Measurements from ENCODE around the gene EEF2K.
"Not testable (repeated sequence)": the region's sequence is repeated elsewhere in the genome, so short reads cannot be mapped to it uniquely, and the experiment has no call there.

Gene EEF2K

GRCh38 chr16:22190081-22190775 lies 15.8 kb upstream of the EEF2K start:
- peak; percentile 100 for DNase-seq

GRCh38 chr16:22190776-22191531 lies 15.1 kb upstream of the EEF2K start:
- DNase-seq: peak; percentile 100

GRCh38 chr16:22191532-22192260 lies 14.4 kb upstream of the EEF2K start:
- peak; percentile 46 for DNase-seq

DNA sequence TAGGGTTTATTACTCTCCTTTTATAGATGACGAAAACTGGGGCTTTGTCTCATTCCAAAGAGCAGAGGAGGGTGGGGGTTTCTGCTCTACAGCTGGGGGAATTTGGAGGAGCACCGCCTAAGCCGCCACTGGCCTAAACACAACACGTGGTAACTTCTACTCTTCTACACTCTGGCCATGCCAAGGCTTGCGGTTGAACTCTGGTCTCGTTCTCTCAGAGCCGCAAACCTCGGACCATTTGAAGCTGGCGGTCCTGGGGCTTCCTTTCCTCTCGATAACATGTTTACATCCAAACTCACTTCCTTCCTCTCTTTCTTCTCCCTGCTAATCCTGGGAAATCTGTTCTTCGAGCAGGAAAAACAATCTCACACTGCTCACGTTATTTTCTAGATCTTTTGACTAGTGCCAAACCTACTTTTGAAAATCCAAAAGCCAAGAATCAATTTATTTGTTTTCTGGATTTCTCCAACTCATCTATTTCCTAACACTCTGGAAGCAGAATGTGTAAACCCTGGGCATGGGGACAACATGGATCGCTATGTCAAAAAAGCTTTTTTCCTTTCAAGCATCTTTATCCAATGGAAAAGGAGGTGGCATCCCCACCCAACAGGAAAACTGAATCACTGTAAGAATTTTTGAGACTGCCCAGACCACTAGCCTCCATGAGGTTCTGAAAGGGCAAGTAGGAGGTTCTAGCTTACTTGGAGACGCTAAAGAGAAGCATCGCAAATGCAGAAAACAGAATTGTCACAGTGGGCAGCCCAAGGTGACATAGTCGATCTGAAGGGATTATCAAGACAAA lies 13.6 kb upstream of the EEF2K start:
- peak; percentile 75 for DNase-seq

DNA sequence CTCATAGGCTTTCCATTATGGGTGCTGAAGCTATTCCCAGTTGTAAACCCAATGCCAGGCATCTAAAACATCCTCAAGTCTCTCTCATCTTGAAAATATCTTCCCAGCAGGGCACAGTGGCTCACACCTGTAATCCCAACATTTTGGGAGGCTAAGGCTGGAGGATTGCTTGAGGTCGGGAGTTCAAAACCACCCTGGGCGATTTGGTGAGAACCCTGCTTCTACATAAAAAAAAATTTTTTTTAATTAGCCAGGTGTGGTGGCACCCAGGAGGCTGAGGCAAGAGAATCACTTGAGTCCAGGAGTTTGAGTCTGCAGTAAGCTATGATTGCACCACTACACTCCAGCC lies 13.0 kb upstream of the EEF2K start:
- DNase-seq: no peak

DNA sequence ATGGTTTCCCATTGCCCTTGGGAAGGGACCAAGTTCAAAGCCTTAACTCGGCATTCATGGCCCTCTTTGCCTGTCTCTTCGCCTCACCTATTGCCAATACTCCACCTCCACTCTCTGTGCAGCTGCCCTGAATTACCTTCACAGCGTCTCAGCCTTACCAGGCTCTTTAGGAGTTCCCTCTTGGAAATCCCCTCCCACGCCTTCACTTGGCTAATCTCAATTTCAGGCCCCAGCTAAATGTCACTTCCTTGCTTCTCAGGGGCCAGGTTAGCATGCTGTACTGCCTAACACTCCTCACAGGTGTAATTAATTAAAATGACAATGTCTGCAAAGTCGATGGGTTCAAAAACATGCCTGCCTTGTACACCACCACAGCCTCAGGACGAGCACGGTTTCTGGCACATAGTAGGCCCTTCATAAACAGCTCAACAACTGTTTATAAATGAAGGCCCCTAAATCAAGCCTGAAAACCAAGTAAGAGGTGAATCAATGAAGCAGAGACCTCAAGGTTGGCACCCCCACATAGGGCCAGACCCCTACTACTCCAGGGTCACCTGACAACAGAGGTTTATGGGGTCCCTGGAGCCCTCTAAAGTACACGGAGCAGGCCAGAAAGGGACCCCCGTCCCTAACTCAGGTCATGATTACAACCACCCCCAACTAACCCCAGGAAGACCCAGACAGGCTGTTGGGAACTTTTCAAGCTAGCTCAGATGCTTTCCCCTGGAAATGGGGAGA lies 11.2 kb upstream of the EEF2K start:
- DNase-seq: peak; percentile 12

DNA sequence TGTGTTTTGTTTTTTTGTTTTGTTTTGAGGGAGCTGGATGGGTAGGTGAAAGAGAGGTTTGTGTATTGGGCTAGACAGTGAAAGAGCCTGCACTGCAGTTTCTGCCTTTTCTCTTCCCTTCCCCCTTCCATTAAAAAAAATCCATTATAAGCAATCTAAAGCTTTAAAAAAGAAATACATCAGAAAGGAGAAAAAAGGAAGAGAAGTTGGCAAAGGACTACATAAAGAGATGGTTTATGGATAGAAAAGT lies 10.7 kb upstream of the EEF2K start:
- no peak for DNase-seq

DNA sequence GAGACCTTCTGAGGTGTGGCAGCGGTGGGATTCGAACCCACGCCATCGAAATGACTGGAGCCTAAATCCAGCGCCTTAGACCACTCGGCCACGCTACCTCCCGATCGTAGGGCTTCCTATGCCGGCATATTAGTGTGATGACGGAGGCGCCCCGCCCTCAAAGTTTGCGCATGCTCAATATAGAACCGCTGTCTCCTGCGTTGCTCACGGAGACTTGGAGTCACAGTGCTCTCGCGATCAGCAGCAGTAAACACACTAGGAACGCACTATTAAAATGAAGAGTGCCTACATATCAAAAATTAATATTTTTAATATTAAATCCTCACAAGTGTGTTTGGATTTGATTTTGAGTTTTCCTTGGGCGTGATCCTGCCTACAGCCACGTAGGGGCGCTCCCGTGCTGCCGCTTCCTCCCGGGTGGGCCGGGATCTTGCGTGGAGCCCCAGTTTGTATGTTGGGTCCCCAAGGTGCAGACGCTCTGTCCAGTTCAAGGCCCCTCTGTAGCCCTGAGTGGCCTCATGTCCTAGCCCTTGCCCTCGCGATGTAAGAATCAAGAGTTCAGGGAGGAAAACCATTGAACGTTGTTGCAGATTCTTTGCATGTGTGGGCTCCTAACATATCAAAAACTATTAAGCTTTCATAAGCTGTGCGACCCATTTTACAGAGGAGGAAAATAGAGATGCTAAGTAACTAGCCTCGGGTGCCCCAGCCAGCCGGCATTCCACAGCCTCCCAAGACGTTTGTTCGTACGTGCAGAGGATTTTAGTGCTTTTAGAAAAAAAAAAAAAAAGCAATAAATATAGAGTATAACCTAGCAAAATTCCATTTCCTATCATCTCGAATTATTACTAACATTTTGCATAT lies 10.2 kb upstream of the EEF2K start:
- peak; percentile 91 for DNase-seq

DNA sequence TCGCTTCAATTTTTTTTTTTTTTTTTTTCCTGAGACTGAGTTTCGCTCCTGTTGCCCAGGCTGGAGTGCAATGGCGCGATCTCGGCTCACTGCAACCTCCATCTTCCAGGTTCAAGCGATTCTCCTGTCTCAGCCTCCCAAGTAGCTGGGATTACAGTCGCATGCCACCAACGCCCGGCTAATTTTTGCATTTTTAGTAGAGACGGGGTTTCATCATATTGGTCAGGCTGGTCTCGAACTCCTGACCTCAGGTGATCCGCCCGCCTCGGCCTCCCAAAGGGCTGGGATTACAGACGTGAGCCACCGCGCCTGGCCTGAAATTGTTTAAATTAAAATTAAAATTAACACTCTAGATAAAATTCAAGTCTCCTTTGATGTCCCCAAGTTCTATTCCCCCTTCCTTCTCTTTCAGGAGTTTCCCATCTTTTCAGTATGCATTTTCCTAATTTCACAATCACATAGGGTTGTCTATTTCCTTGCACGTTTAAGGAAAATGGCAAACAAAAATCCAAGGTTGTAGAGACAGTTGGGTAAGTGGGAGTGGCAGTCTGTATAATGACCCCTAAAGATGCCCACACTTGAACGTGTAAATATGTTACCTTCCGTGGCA lies 9.4 kb upstream of the EEF2K start:
- not testable (repeated sequence) for DNase-seq

- no peak for DNase-seq
Observed at GRCh38 chr16:22198547-22199293, 7.4 kb upstream of the EEF2K start.

GRCh38 chr16:22202261-22202637 lies 3.8 kb upstream of the EEF2K start:
- DNase-seq: no peak

GRCh38 chr16:22203091-22203490 lies 3.0 kb upstream of the EEF2K start:
- no peak for DNase-seq

GRCh38 chr16:22204091-22204655 lies 1.9 kb upstream of the EEF2K start:
- no peak for DNase-seq

DNA sequence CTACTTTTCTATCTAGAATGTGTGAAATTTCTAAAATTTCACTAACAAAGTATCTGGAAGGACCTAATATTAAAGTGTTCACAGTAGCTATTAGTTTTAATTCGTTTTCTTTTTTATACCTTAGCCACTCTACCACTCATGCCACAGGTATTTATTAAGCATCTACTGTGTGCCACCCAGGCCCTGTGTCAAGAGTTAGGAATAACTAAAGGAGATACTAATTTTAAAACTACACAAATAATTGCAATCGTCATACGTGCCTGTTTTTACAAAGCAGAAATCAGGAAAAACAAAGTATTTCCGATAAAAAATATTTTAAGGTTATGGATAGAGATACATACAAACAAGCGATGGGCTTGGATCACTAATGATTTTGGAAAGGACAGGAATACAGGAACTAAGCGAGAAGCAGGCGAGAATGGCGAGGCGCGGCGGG lies 483 bp upstream of the EEF2K start:
- DNase-seq: no peak

DNA sequence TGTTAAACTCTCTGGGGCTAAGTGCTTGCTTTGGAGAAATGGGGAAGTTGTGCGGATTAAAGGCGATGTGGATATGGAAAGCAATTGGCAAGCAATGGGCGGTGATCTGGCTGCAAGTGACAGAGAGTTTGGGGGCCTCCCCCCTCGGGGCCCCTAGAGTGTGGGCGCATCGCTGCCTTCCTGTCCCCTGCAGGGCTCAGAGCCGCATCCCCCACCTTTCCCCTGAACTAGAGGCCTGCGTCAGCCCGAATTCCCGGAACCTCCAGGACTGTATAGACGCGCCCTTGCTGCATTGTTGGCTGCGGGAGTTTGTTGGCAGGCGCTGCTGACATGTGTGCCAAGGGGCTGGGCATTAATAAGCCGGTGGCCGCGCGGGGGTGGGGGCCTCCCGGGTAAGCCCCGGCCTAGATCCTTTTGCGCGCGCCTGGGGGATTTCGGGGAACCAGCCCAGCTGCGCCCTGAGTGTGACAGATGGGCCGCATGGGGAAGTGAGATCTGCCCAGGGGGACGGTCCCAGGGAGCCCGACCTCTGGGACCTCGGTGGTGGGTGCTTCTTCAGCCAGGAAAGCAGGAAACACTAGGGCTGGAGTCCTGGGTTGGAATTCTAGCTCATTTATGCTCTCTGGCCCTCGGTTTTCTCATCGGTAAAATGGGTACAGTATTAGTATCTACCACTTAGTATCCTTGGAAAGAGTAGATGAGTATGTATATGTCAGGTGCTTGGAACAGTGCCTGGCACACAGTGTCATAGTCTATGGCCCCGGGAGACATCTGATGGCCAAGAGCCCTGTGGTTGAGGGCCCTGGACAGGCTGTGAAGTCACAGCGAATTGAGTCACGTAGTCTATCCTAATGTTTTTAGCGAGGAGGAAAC lies 1.0 kb downstream of the EEF2K start:
- peak; percentile 49 for DNase-seq

- no peak for DNase-seq
Observed at GRCh38 chr16:22207715-22208360, 1.8 kb downstream of the EEF2K start.

GRCh38 chr16:22210285-22210684 lies 4.2 kb downstream of the EEF2K start:
- no peak for DNase-seq

- no peak for DNase-seq
Observed at GRCh38 chr16:22210854-22211253, 4.8 kb downstream of the EEF2K start.
